H1 (cell line): ENCODE measurements around the gene GNG4. TPM values are rescaled to one million over a fixed set of nuclear protein-coding genes. Genes with fewer than 3 reads are reported as not detected.
A peak's percentile ranks its signal among the peaks of the same experiment; 100 is the strongest.

Experiments used
- CTCF ChIA-PET: fragments of 300-600 bp; sonication (Branson Sonifier 250); formaldehyde crosslinking; loops from one replicate; lab custom pipeline; 2021; ENCODE audit not compliant: partially characterized antibody; lab: Charles Lee
- POLR2A ChIA-PET: fragments of 300-600 bp; sonication (Branson Sonifier 250); formaldehyde crosslinking; loops from one replicate; lab custom pipeline; 2021; ENCODE audit warnings: inconsistent platforms; ENCODE audit not compliant: partially characterized antibody; lab: Charles Lee
- DNase-seq, 2 experiments: peaks; one replicate each; pipeline versions ENCODE4 v3.0.0 to v3.0.0-alpha.2; 2010 to 2022; ENCODE audit warnings: low spot score in 2 of 2, low read depth in 1 of 2, mixed read lengths in 1 of 2
- FAIRE-seq: peaks from 2 replicates; lab custom pipeline; 2011; peaks lifted over from hg19 to GRCh38; lab: Jason Lieb, UNC
- H2AFZ ChIP-seq: 2 replicates; pipeline ENCODE4 v1.8.1; 2012; ENCODE audit warnings: low read length, inconsistent platforms
- H2AK5ac ChIP-seq: 2 replicates; pipeline ENCODE4 v1.6.1; 2013; ENCODE audit warnings: low read depth, low read length
- H2BK120ac ChIP-seq: replicated peaks from 2 replicates; pipeline ENCODE3; 2013; ENCODE audit warnings: low read depth, low read length, inconsistent platforms
- H2BK12ac ChIP-seq: 2 replicates; pipeline ENCODE4 v1.6.1; 2013; ENCODE audit warnings: low read depth, low read length
- H2BK15ac ChIP-seq: 2 replicates; pipeline ENCODE4 v1.6.1; 2013; ENCODE audit warnings: low read length
- H2BK20ac ChIP-seq: 2 replicates; pipeline ENCODE4 v1.6.1; 2013; ENCODE audit warnings: low read length
- H2BK5ac ChIP-seq: 2 replicates; pipeline ENCODE4 v1.6.1; 2013; ENCODE audit warnings: low read depth, low read length
- H3K14ac ChIP-seq: 2 replicates; pipeline ENCODE4 v1.6.1; 2013; ENCODE audit warnings: inconsistent platforms; ENCODE audit not compliant: insufficient read length
- H3K18ac ChIP-seq: 2 replicates; pipeline ENCODE4 v1.6.1; 2013; ENCODE audit warnings: low read length; ENCODE audit errors: extremely low read depth
- H3K23ac ChIP-seq: 2 replicates; pipeline ENCODE4 v1.6.1; 2013; ENCODE audit warnings: inconsistent platforms; ENCODE audit not compliant: insufficient read length
- H3K23me2 ChIP-seq: 2 replicates; pipeline ENCODE4 v1.6.1; 2013; ENCODE audit warnings: low read depth, low read length
- H3K27ac ChIP-seq: 2 replicates; pipeline ENCODE4 v1.6.1; 2011; ENCODE audit warnings: low read depth, low read length, inconsistent platforms
- H3K27me3 ChIP-seq, 4 experiments: replicated peaks in 1 of 4; 1 replicate in 1 of 4; 2 replicates in 3 of 4; pipeline versions ENCODE4 v1.6.1 to v1.8.1; 2011 to 2013; ENCODE audit warnings: low read length in 3 of 4, mild to moderate bottlenecking in 3 of 4, inconsistent platforms in 2 of 4, mixed read lengths in 2 of 4, moderate library complexity in 1 of 4; ENCODE audit not compliant: control insufficient read depth in 3 of 4, insufficient read depth in 3 of 4; ENCODE audit errors: extremely low read depth in 1 of 4
- H3K36me3 ChIP-seq, 4 experiments: 2 replicates each; pipeline versions ENCODE4 v1.6.1 to v1.8.1; 2011 to 2013; ENCODE audit warnings: mild to moderate bottlenecking in 4 of 4, low read length in 3 of 4, moderate library complexity in 2 of 4, control low read depth in 1 of 4, inconsistent platforms in 1 of 4; ENCODE audit not compliant: insufficient read depth in 4 of 4, control insufficient read depth in 2 of 4
- H3K4ac ChIP-seq: replicated peaks from 2 replicates; pipeline ENCODE3; 2013; ENCODE audit warnings: low read length, low read depth, mixed read lengths, inconsistent platforms; ENCODE audit not compliant: insufficient read length
- H3K4me1 ChIP-seq, 4 experiments: replicated peaks in 1 of 4; 1 replicate in 1 of 4; 2 replicates in 3 of 4; pipeline versions ENCODE4 v1.6.1 to v1.8.1; 2011 to 2013; ENCODE audit warnings: low read length in 3 of 4, inconsistent platforms in 2 of 4, mixed read lengths in 1 of 4; ENCODE audit not compliant: insufficient read depth in 4 of 4, control insufficient read depth in 3 of 4
- H3K4me2 ChIP-seq, 2 experiments: 2 replicates each; pipeline versions ENCODE4 v1.6.1 to v1.8.1; 2011 to 2013; ENCODE audit warnings: low read depth in 2 of 2, low read length in 2 of 2, control low read depth in 1 of 2, inconsistent platforms in 1 of 2, mild to moderate bottlenecking in 1 of 2; ENCODE audit not compliant: insufficient read depth in 1 of 2
- H3K4me3 ChIP-seq, 4 experiments: fragments of 200-600, 300-600 bp in 1 of 4; sonication (generic), shearing (Covaris generic), sonication (Bioruptor Twin) in 1 of 4; 2 replicates each; pipeline versions ENCODE4 v1.5.1 to v1.8.1; 2011 to 2016; ENCODE audit warnings: low read length in 4 of 4, low read depth in 3 of 4, control low read depth in 2 of 4, inconsistent platforms in 2 of 4, mild to moderate bottlenecking in 2 of 4, mixed read lengths in 1 of 4, moderate library complexity in 1 of 4; ENCODE audit not compliant: insufficient read depth in 2 of 4; ENCODE audit errors: extremely low read depth in 1 of 4
- H3K56ac ChIP-seq: replicated peaks from 2 replicates; pipeline ENCODE3; 2013; ENCODE audit warnings: low read depth, mild to moderate bottlenecking, mixed read lengths, low read length, inconsistent platforms; ENCODE audit not compliant: insufficient read length
- H3K79me1 ChIP-seq: 2 replicates; pipeline ENCODE4 v1.6.1; 2013; ENCODE audit warnings: low read depth, low read length, control low read depth
- H3K79me2 ChIP-seq, 2 experiments: 2 replicates each; pipeline versions ENCODE4 v1.6.1 to v1.8.1; 2012 to 2013; ENCODE audit warnings: low read length in 2 of 2, mild to moderate bottlenecking in 2 of 2, inconsistent platforms in 1 of 2; ENCODE audit not compliant: insufficient read depth in 2 of 2, control insufficient read depth in 1 of 2
- H3K9ac ChIP-seq, 4 experiments: replicated peaks in 1 of 4; 1 replicate in 1 of 4; 2 replicates in 3 of 4; pipeline versions ENCODE4 v1.6.1 to v1.8.1; 2011 to 2013; ENCODE audit warnings: low read depth in 3 of 4, low read length in 3 of 4, control low read depth in 2 of 4, mild to moderate bottlenecking in 2 of 4, moderate library complexity in 2 of 4, inconsistent platforms in 1 of 4; ENCODE audit errors: extremely low read depth in 1 of 4
- H3K9me3 ChIP-seq, 2 experiments: 2 replicates each; pipeline versions ENCODE4 v1.6.1 to v1.8.1; 2012 to 2013; ENCODE audit warnings: mild to moderate bottlenecking in 2 of 2, moderate library complexity in 2 of 2, control low read depth in 1 of 2, inconsistent platforms in 1 of 2, low read depth in 1 of 2, low read length in 1 of 2, mixed read lengths in 1 of 2; ENCODE audit not compliant: insufficient read depth in 2 of 2
- H4K20me1 ChIP-seq, 2 experiments: replicated peaks in 1 of 2; 2 replicates each; pipeline versions ENCODE3 to v1.8.1; 2011 to 2013; ENCODE audit warnings: inconsistent platforms in 2 of 2, low read length in 2 of 2, mild to moderate bottlenecking in 1 of 2; ENCODE audit not compliant: insufficient read depth in 2 of 2, control insufficient read depth in 1 of 2
- H4K5ac ChIP-seq: 2 replicates; pipeline ENCODE4 v1.6.1; 2013; ENCODE audit warnings: low read length, low read depth, mixed read lengths, inconsistent platforms; ENCODE audit not compliant: insufficient read length
- H4K8ac ChIP-seq: 2 replicates; pipeline ENCODE4 v1.8.0; 2013; ENCODE audit warnings: mild to moderate bottlenecking, moderate library complexity, low read length, inconsistent platforms; ENCODE audit not compliant: insufficient read depth; ENCODE audit errors: extremely low read depth
- H4K91ac ChIP-seq: replicated peaks from 2 replicates; pipeline ENCODE3; 2013; ENCODE audit warnings: low read length, mixed read lengths, inconsistent platforms; ENCODE audit not compliant: insufficient read length
- ASH2L ChIP-seq: fragments of 200-600, 300-600 bp; sonication (generic); IDR thresholded peaks from one replicate; pipeline ENCODE4 v1.7.1; 2017; ENCODE audit warnings: low read length
- BCL11A ChIP-seq, 2 experiments: IDR thresholded peaks; one replicate each; pipeline ENCODE4 v1.6.1; 2011; ENCODE audit warnings: low read depth in 2 of 2, low read length in 2 of 2, mild to moderate bottlenecking in 2 of 2
- EZH2 ChIP-seq: fragments of 200-600 bp; sonication (generic); IDR thresholded peaks from 2 replicates; pipeline ENCODE4 v1.7.1; 2012; ENCODE audit warnings: low read depth, mild to moderate bottlenecking, moderate library complexity, low read length, inconsistent platforms; ENCODE audit not compliant: severe bottlenecking
- GABPA ChIP-seq: IDR thresholded peaks from 2 replicates; pipeline ENCODE4 v1.6.1; 2011; ENCODE audit warnings: mild to moderate bottlenecking, low read length, moderate library complexity, borderline replicate concordance; ENCODE audit not compliant: insufficient read depth
- GTF2F1 ChIP-seq: IDR thresholded peaks from 2 replicates; pipeline ENCODE4 v1.6.1; 2012; ENCODE audit warnings: low read depth, low read length, improper control_type of control experiment, borderline replicate concordance
- KDM4A ChIP-seq: IDR thresholded peaks from one replicate; pipeline ENCODE4 v1.7.1; 2012; ENCODE audit warnings: low read depth, mild to moderate bottlenecking, moderate library complexity, low read length, inconsistent platforms; ENCODE audit not compliant: severe bottlenecking
- KDM5A ChIP-seq: fragments of 200-600 bp; IDR thresholded peaks from 2 replicates; pipeline ENCODE4 v1.7.1; 2012; ENCODE audit warnings: mild to moderate bottlenecking, low read length, inconsistent platforms, mixed read lengths
- POLR2A ChIP-seq, 2 experiments: IDR thresholded peaks; 1 replicate in 1 of 2; 2 replicates in 1 of 2; pipeline ENCODE4 v1.6.1; 2011; ENCODE audit warnings: low read depth in 2 of 2, low read length in 2 of 2, mild to moderate bottlenecking in 2 of 2; ENCODE audit errors: control extremely low read depth in 1 of 2
- SP4 ChIP-seq: IDR thresholded peaks from 2 replicates; pipeline ENCODE4 v1.6.1; 2012; ENCODE audit warnings: low read length, inconsistent platforms
- WGBS, 2 experiments: shearing (Covaris generic) in 1 of 2; methylation state at CpG; one replicate each; pipeline versions ENCODE4 v1.1.6 to v1.1.7; 2013 to 2015; ENCODE audit warnings: low lambda C conversion rate in 2 of 2, mixed read lengths in 2 of 2, inconsistent platforms in 1 of 2, low coverage in 1 of 2, missing lambda C conversion rate in 1 of 2; ENCODE audit not compliant: insufficient replicate concordance in 2 of 2, insufficient coverage in 1 of 2, insufficient read length in 1 of 2; ENCODE audit errors: extremely low coverage in 1 of 2, missing lambda C conversion rate in 1 of 2; 5-methylcytosine and 5-hydroxymethylcytosine counted together
- polyA plus RNA-seq, 7 experiments: library from polyadenylated mRNA; depleted of rRNA in 3 of 7; stranded (reverse) in 5 of 7; unstranded in 2 of 7; fragments of >200 nt in 5 of 7; fragments of 200-250 nt in 2 of 7; gene quantifications; 1 replicate in 5 of 7; 2 replicates in 1 of 7; 4 replicates in 1 of 7; pipeline versions ENCODE4 v1.2.1 to v1.2.3, GENCODE V29; 2011 to 2013; ENCODE audit warnings: missing spikeins in 2 of 7, mixed read lengths in 2 of 7
- total RNA-seq: library from RNA; stranded (reverse); fragmentation: NEBNext Ultra II Directional; extraction: Animal tissue kit (Norgen Biotek cat#: 25700); gene quantifications from 2 replicates; pipeline ENCODE4 v1.2.1, GENCODE V29; 2021

GNG4 gene
- total and polyA plus RNA-seq, 2 of the 8 experiments (the other 6 are each of a cell fraction or from before 2014, with no cell fraction given): 95.5 to 96.8 TPM

DNA sequence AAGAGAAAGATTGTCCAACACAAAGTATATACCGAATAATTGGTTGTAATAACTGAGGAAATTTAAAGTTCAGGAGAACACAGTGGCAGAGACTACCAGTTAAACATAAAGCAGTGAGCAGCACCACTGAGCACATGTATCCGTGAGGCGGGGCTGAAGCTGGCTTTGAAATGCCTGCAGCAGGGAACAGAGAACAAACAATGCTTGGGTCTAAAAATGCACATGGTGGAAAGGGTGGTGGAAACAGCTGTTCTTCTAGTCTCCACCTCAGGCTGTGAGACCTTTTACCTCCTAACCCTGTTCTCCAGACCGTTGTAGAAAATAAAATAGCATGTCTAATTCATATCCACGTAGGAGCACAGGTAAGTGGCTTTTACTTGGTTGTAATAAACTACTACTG lies 7.7 kb upstream of the GNG4 start:
- Histone ChIP-seq H2AK5ac (no peak overlapping the region), H3K36me3 (no peaks in the 10 kb centered on the region), H3K79me1 (no peaks in the 10 kb centered on the region), H2BK5ac (no peak overlapping the region), H4K20me1 (no peaks in the 10 kb centered on the region), H4K91ac (no peak overlapping the region), H3K56ac (no peak overlapping the region), H3K4ac (no peak overlapping the region), H4K5ac (no peak overlapping the region), H3K9me3 (no peaks in the 10 kb centered on the region), H4K8ac (no peak overlapping the region; the same call in 1 of the 2 replicates), H3K23me2 (no peaks in the 10 kb centered on the region), H2BK15ac (0 out of 2 replicates have a peak overlapping the region, but pooled peaks have one; percentile 54), H3K23ac (no peak overlapping the region), H3K4me1 (peaks cover 2 to 5% (median 3%) of the 10 kb centered on the region in 4 experiments; a peak in 6 of 7 replicates), H2BK20ac (no peak overlapping the region), H3K4me3 (no peak overlapping the region), H2BK12ac (peak overlapping the region; percentile 30; the same call in 1 of the 2 replicates), H3K79me2 (no peaks in the 10 kb centered on the region), H3K9ac (no peak overlapping the region), H3K18ac (no peak overlapping the region), H3K14ac (no peak overlapping the region)
- POLR2A ChIA-PET: interaction anchor here (0.7 to 1.7 kb wide), 3 partner anchors 8 to 17 kb away, joined by 3 to 6 read pairs (median 3); no protein-coding TSS in a partner anchor
- FAIRE-seq: no peak
- WGBS, 2 experiments: 85% methylated on average over 5 of the region's 5 CpGs; no CpG with 5 or more reads in 1 of the 2 experiments
- DNase-seq: no peak
- CTCF ChIA-PET: interaction anchor here (0.7 to 2.2 kb wide), 4 partner anchors 11 to 153 kb away, joined by 3 to 9 read pairs (median 6); partner anchors contain the start of gene B3GALNT2
- TF ChIP-seq EZH2 (no peak), SP4 (no peak), GTF2F1 (no peak), KDM5A (no peak), ASH2L (no peak), GABPA (no peak), POLR2A (IDR thresholded peaks at IDR 0.05; ENCODE audit: control extremely low read depth in 1 of 2, low read depth in 2 of 2, low read length in 2 of 2) (no peak), KDM4A (no peak), BCL11A (IDR thresholded peaks at IDR 0.05; ENCODE audit: low read depth in 2 of 2, low read length in 2 of 2) (no peak)
- TF ChIP-seq, all 59 proteins: peak for 0
- H2AFZ ChIP-seq: no peak overlapping the region
- H3K4me2 ChIP-seq: no peak overlapping the region
- H2BK120ac ChIP-seq: no peak overlapping the region
- no peaks in the 10 kb centered on the region for H3K27me3 ChIP-seq
- no peak overlapping the region for H3K27ac ChIP-seq
